Fibroblast of lung (primary cell): ENCODE results near the gene ASB4. TPM values are rescaled to one million over a fixed set of nuclear protein-coding genes. Genes with fewer than 3 reads are reported as not detected.
A peak's percentile ranks its signal among the peaks of the same experiment; 100 is the strongest.

Source experiments
- DNase-seq, 2 donors: peaks; one replicate each; pipeline versions ENCODE4 v3.0.0 to v3.0.0-alpha.2; 2010; ENCODE audit warnings: low read depth in 2 of 2
- H2AFZ ChIP-seq: 2 replicates; pipeline ENCODE4 v1.5.1; 2012; ENCODE audit warnings: low read length, control low read depth, inconsistent platforms
- H3K27ac ChIP-seq: 2 replicates; pipeline ENCODE4 v1.5.1; 2011; ENCODE audit warnings: low read length, control low read depth; ENCODE audit not compliant: insufficient read depth
- H3K27me3 ChIP-seq: 2 replicates; pipeline ENCODE4 v1.5.1; 2011; ENCODE audit warnings: mild to moderate bottlenecking, low read length; ENCODE audit not compliant: control insufficient read depth, insufficient read depth
- H3K36me3 ChIP-seq: 2 replicates; pipeline ENCODE4 v1.5.1; 2011; ENCODE audit warnings: low read length; ENCODE audit not compliant: control insufficient read depth, insufficient read depth
- H3K4me1 ChIP-seq: 2 replicates; pipeline ENCODE4 v1.5.1; 2011; ENCODE audit warnings: low read length; ENCODE audit not compliant: control insufficient read depth, insufficient read depth; ENCODE audit errors: extremely low read depth
- H3K4me2 ChIP-seq: 2 replicates; pipeline ENCODE4 v1.5.1; 2011; ENCODE audit warnings: low read length, control low read depth; ENCODE audit not compliant: insufficient read depth; ENCODE audit errors: extremely low read depth
- H3K4me3 ChIP-seq, 4 experiments: fragments of 200-600 bp in 1 of 4; sonication (generic) in 1 of 4; replicated peaks in 1 of 4; 2 replicates each; pipeline ENCODE4 v1.5.1; 2011 to 2016; ENCODE audit warnings: low read length in 4 of 4, low read depth in 3 of 4, mild to moderate bottlenecking in 3 of 4, control low read depth in 2 of 4, inconsistent platforms in 1 of 4, mixed read lengths in 1 of 4; ENCODE audit not compliant: insufficient read depth in 1 of 4; ENCODE audit errors: control extremely low read depth in 1 of 4
- H3K79me2 ChIP-seq: 2 replicates; pipeline ENCODE4 v1.5.1; 2012; ENCODE audit warnings: mild to moderate bottlenecking, low read length, inconsistent platforms; ENCODE audit not compliant: control insufficient read depth, insufficient read depth
- H3K9ac ChIP-seq: 2 replicates; pipeline ENCODE4 v1.5.1; 2011; ENCODE audit warnings: mild to moderate bottlenecking, low read length, control low read depth; ENCODE audit not compliant: insufficient read depth
- H3K9me3 ChIP-seq: 2 replicates; pipeline ENCODE4 v1.5.1; 2012; ENCODE audit warnings: low read depth, low read length; ENCODE audit not compliant: control insufficient read depth, insufficient read depth
- H4K20me1 ChIP-seq: 2 replicates; pipeline ENCODE4 v1.5.1; 2011; ENCODE audit warnings: low read length; ENCODE audit not compliant: control insufficient read depth, insufficient read depth; ENCODE audit errors: extremely low read depth
- EZH2 ChIP-seq: IDR thresholded peaks from 2 replicates; pipeline ENCODE4 v1.5.1; 2012; ENCODE audit warnings: low read length, control low read depth, mild to moderate bottlenecking; ENCODE audit errors: missing control alignments
- polyA plus RNA-seq, 2 donors: library from polyadenylated mRNA; depleted of rRNA in 1 of 2; stranded (reverse) in 1 of 2; unstranded in 1 of 2; fragments of >200 nt; gene quantifications; 2 replicates each; pipeline ENCODE4 v1.2.1, GENCODE V29; 2011 to 2012; ENCODE audit warnings: missing spikeins in 1 of 2
- total RNA-seq: library from RNA; depleted of rRNA; stranded (reverse); fragments of >200 nt; gene quantifications from 2 replicates; pipeline ENCODE4 v1.2.1, GENCODE V29; 2014
- TF ChIP-seq, protein P1 (sequence below), 2 donors: IDR thresholded peaks in 1 of 2; conservative IDR thresholded peaks in 1 of 2; 1 replicate in 1 of 2; 2 replicates in 1 of 2; pipeline ENCODE4 v1.5.1; 2011 to 2012; ENCODE audit warnings: low read length in 2 of 2, control low read depth in 1 of 2, inconsistent platforms in 1 of 2, low read depth in 1 of 2, mild to moderate bottlenecking in 1 of 2

The ASB4 gene
- total and polyA plus RNA-seq, 2 donors (not counting 1 experiment from before 2014, with no cell fraction given) = not detected

DNA sequence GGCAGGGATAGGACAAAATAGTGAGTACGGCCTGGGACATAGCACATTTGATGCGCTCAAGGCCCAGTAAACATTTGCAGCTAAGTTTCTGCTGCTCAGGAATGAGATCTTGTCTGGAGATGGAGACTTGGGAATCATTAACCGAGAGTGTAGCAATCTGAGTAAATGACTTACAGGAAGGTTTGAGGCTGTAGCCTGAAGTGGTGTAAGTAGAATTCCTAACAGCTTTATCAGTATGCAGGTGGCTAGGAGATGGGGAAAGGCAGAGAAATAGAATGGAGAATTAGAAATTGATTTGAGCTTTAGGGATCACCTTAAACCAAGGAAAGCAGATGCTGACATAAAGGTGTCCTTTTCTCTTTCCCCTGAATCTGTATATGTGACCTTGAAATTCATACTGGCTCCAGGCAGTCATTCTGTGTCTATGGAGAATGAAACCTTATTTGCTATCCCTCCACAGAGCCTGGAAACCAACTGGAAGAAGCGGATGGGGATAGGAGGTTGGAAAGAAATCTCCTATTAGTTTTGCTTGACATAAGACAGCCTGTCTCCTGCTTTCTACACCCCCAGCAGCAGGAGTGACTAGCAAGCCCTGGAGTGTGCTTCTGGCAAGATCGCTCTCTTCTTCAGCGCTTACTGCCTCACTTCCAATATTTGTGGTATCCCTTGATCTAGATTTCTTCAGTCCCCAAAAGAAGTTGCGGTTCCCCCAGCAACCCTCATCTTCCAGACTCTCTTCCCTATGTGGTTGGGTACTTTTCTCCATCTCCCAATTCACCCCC is 44.5 kb upstream of the ASB4 start:
- peak in 1 of 2 donors; percentile 58 for DNase-seq
- H2AFZ ChIP-seq = no peak overlapping the region
- no peak overlapping the region for H3K4me3 ChIP-seq
- H3K9me3 ChIP-seq = no peaks in the 10 kb centered on the region
- H3K79me2 ChIP-seq = no peaks in the 10 kb centered on the region
- H3K27me3 ChIP-seq = no peaks in the 10 kb centered on the region
- H3K27ac ChIP-seq = no peak overlapping the region
- no peak for TF ChIP-seq EZH2
- TF ChIP-seq, protein P1, sequence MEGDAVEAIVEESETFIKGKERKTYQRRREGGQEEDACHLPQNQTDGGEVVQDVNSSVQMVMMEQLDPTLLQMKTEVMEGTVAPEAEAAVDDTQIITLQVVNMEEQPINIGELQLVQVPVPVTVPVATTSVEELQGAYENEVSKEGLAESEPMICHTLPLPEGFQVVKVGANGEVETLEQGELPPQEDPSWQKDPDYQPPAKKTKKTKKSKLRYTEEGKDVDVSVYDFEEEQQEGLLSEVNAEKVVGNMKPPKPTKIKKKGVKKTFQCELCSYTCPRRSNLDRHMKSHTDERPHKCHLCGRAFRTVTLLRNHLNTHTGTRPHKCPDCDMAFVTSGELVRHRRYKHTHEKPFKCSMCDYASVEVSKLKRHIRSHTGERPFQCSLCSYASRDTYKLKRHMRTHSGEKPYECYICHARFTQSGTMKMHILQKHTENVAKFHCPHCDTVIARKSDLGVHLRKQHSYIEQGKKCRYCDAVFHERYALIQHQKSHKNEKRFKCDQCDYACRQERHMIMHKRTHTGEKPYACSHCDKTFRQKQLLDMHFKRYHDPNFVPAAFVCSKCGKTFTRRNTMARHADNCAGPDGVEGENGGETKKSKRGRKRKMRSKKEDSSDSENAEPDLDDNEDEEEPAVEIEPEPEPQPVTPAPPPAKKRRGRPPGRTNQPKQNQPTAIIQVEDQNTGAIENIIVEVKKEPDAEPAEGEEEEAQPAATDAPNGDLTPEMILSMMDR (conservative IDR thresholded peaks at IDR 0.05 in 1 of 2, IDR thresholded peaks at IDR 0.05 in 1 of 2; ENCODE audit: low read depth in 1 of 2, low read length in 2 of 2) = no peak
- no peaks in the 10 kb centered on the region for H3K4me1 ChIP-seq
- H3K36me3 ChIP-seq = no peaks in the 10 kb centered on the region
- no peak overlapping the region for H3K9ac ChIP-seq
- no peak overlapping the region for H3K4me2 ChIP-seq
- H4K20me1 ChIP-seq = no peaks in the 10 kb centered on the region

DNA sequence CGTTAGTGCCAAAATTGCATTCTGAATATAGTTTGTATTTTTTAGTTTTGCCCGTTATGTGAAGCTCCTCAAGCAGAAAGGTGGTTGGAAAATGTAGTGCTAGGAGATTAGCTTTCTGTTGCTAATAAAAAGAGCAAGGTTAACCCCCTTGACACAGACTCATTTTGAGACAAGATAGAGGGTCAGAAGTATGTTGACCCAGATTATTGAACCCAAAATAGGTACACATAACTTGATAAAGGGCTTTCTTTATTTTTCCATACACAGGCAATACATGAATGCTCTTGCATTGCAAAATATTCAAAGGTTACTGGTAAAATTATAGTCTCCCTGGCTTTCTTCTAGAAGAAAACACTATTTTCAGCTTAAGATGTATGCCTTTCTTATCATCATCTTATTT is 40.9 kb upstream of the ASB4 start:
- Histone ChIP-seq H3K27ac (no peak overlapping the region), H3K4me3 (no peak overlapping the region), H3K4me1 (no peaks in the 10 kb centered on the region), H3K36me3 (no peaks in the 10 kb centered on the region), H2AFZ (no peak overlapping the region), H4K20me1 (no peaks in the 10 kb centered on the region), H3K4me2 (no peak overlapping the region), H3K27me3 (no peaks in the 10 kb centered on the region), H3K79me2 (no peaks in the 10 kb centered on the region), H3K9ac (no peak overlapping the region), H3K9me3 (no peaks in the 10 kb centered on the region)
- TF ChIP-seq, protein P1 (conservative IDR thresholded peaks at IDR 0.05 in 1 of 2, IDR thresholded peaks at IDR 0.05 in 1 of 2; ENCODE audit: low read depth in 1 of 2, low read length in 2 of 2) = no peak
- no peak for TF ChIP-seq EZH2
- no peak for DNase-seq

DNA sequence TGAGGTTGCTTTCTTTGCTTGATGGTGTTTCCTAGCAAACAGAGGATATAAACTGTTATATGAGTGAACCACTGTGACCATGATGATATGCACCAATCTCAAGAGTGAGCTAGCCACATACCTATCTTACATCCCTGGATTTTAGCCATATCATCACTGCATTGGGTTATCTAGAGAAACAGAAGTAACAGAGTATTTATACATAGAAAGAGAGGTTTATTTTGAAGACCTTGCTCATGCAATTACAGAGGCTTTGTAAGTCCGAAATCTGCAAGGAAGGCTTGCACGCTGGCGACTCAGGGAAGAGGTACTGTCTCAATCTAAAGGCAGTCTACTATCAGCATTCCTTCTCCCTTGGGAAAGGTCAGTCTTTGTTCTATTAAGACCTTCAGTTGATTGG is 39.1 kb upstream of the ASB4 start:
- Histone ChIP-seq H3K4me1 (no peaks in the 10 kb centered on the region), H3K9ac (no peak overlapping the region), H3K79me2 (no peaks in the 10 kb centered on the region), H2AFZ (no peak overlapping the region), H4K20me1 (no peaks in the 10 kb centered on the region), H3K27me3 (no peaks in the 10 kb centered on the region), H3K27ac (no peak overlapping the region), H3K4me3 (no peak overlapping the region), H3K36me3 (no peaks in the 10 kb centered on the region), H3K4me2 (no peak overlapping the region), H3K9me3 (no peaks in the 10 kb centered on the region)
- no peak for TF ChIP-seq EZH2
- TF ChIP-seq, protein P1 (conservative IDR thresholded peaks at IDR 0.05 in 1 of 2, IDR thresholded peaks at IDR 0.05 in 1 of 2; ENCODE audit: low read depth in 1 of 2, low read length in 2 of 2) = no peak
- no peak for DNase-seq
